Thyroid gland (tissue), 4 donors: ENCODE measurements around the gene COG5. TPM values are rescaled to one million over a fixed set of nuclear protein-coding genes. Genes with fewer than 3 reads are reported as not detected.
A peak's percentile ranks its signal among the peaks of the same experiment; 100 is the strongest.

Experiments used
- DNase-seq, 2 donors: peaks; one replicate each; pipeline ENCODE4 v3.0.0-alpha.2; 2019
- H3K27ac ChIP-seq, 3 donors: fragments of 200-600 bp; sonication (generic); 1 replicate in 2 of 3; 2 replicates in 1 of 3; pipeline ENCODE4 v1.5.1; 2016 to 2019; ENCODE audit warnings: mild to moderate bottlenecking in 1 of 3, moderate library complexity in 1 of 3
- H3K27me3 ChIP-seq: fragments of 200-600 bp; sonication (generic); one replicate; pipeline ENCODE4 v1.5.1; 2019
- H3K36me3 ChIP-seq, 2 donors: fragments of 200-600 bp; sonication (generic); one replicate each; pipeline ENCODE4 v1.5.1; 2016 to 2019
- H3K4me1 ChIP-seq, 2 donors: fragments of 200-600 bp; sonication (generic); one replicate each; pipeline ENCODE4 v1.5.1; 2017 to 2019
- H3K4me3 ChIP-seq, 3 donors: fragments of 200-600 bp; sonication (generic); replicated peaks in 1 of 3; 1 replicate in 2 of 3; 2 replicates in 1 of 3; pipeline ENCODE4 v1.5.1; 2016; ENCODE audit warnings: mild to moderate bottlenecking in 1 of 3
- H3K9me3 ChIP-seq: fragments of 200-600 bp; sonication (generic); one replicate; pipeline ENCODE4 v1.5.1; 2017
- CTCF ChIP-seq, 6 experiments: fragments of 200-600 bp in 3 of 6; fragments of 450-650 bp in 3 of 6; sonication (generic) in 3 of 6; IDR thresholded peaks; one replicate each; pipeline ENCODE4 v1.5.1; 2016 to 2019; ENCODE audit warnings: antibody characterized with exemption in 6 of 6, mild to moderate bottlenecking in 2 of 6, inconsistent platforms in 1 of 6, moderate library complexity in 1 of 6
- POLR2A ChIP-seq, 2 donors: fragments of 450-650 bp; IDR thresholded peaks; one replicate each; pipeline ENCODE4 v1.6.1; 2017; ENCODE audit warnings: antibody characterized with exemption in 2 of 2, mild to moderate bottlenecking in 2 of 2, moderate library complexity in 1 of 2
- WGBS, 2 donors: methylation state at CpG; one replicate each; pipeline ENCODE4 v1.1.5; 2017; 5-methylcytosine and 5-hydroxymethylcytosine counted together
- intact Hi-C: fragments of 100-400 bp; cut with DNase I; formaldehyde crosslinking; loops from one replicate; pipeline ENCODE4 v1.15.1; 2023
- total RNA-seq, 4 donors: library from RNA; depleted of rRNA; stranded (reverse); fragments of >200 nt; gene quantifications; one replicate each; pipeline ENCODE4 v1.2.3, GENCODE V29; 2016

The COG5 gene
- total RNA-seq, 4 donors from 2014 or later = 108 to 268 (median 148) TPM

- Histone ChIP-seq H3K9me3 (no peaks in the 10 kb centered on the region), H3K4me3 (peak overlapping the region in 2 of 3 donors; percentile 79 to 100), H3K4me1 (peaks cover 16 to 20% of the 10 kb centered on the region in 2 donors), H3K36me3 (peaks cover 12% of the 10 kb centered on the region in 2 donors), H3K27me3 (no peaks in the 10 kb centered on the region), H3K27ac (peak overlapping the region; percentile 95 to 98 (median 97))
- intact Hi-C loops = no loop called here
- no peak for DNase-seq
- 35 to 43% methylated on average over 5 of the region's 5 CpGs for WGBS, 2 donors
- TF ChIP-seq CTCF (IDR thresholded peaks at IDR 0.05) (no peak), POLR2A (IDR thresholded peaks at IDR 0.05) (peak in 1 of 2 donors; percentile 25)
These were observed 17.8 kb upstream of the COG5 start for GRCh38 chr7:107581387-107582013.

GRCh38 chr7:107580716-107581383 lies 17.1 kb upstream of the COG5 start:
- no peaks in the 10 kb centered on the region for H3K9me3 ChIP-seq
- peak overlapping the region; percentile 70 to 100 (median 79) for H3K4me3 ChIP-seq
- intact Hi-C loops = no loop called here
- peaks cover 12% of the 10 kb centered on the region in 2 donors for H3K36me3 ChIP-seq
- peak overlapping the region; percentile 95 to 98 (median 97) for H3K27ac ChIP-seq
- WGBS, 2 donors = 37 to 39% methylated on average over 10 of the region's 10 CpGs
- H3K4me1 ChIP-seq = peaks cover 10 to 15% of the 10 kb centered on the region in 2 donors
- H3K27me3 ChIP-seq = no peaks in the 10 kb centered on the region
- DNase-seq = no peak
- TF ChIP-seq POLR2A (IDR thresholded peaks at IDR 0.05) (no peak), CTCF (IDR thresholded peaks at IDR 0.05) (no peak)

- DNase-seq = peak; percentile 79 to 82
- peaks cover 7 to 9% of the 10 kb centered on the region in 2 donors for H3K36me3 ChIP-seq
- peaks cover 10 to 15% of the 10 kb centered on the region in 2 donors for H3K4me1 ChIP-seq
- intact Hi-C loops = loop anchor here (10.0 kb wide), 1 partner anchor 145 kb away; no protein-coding TSS in a partner anchor
- H3K27ac ChIP-seq = peak within 1 kb of the TSS; percentile 95 to 98 (median 97)
- TF ChIP-seq CTCF (IDR thresholded peaks at IDR 0.05) (peak in 3 of 6 experiments; percentile 26 to 42 (median 34)), POLR2A (IDR thresholded peaks at IDR 0.05) (peak; percentile 86 to 95)
- H3K27me3 ChIP-seq = no peaks in the 10 kb centered on the region
- peak within 1 kb of the TSS; percentile 70 to 100 (median 79) for H3K4me3 ChIP-seq
- 0% methylated on average over 26 to 36 of the region's 89 CpGs for WGBS, 2 donors
- no peaks in the 10 kb centered on the region for H3K9me3 ChIP-seq
These were observed 16.4 kb upstream of the COG5 start, which contains the start of gene BCAP29 for GRCh38 chr7:107579885-107580715. Gene BCAP29, plus strand, starts transcription at chr7:107580246. Its CDS starts 527 bp downstream, at chr7:107580773.

GRCh38 chr7:107579554-107579884 lies 15.8 kb upstream of the COG5 start:
- Histone ChIP-seq H3K4me1 (peaks cover 10 to 15% of the 10 kb centered on the region in 2 donors), H3K9me3 (no peaks in the 10 kb centered on the region), H3K27ac (peak overlapping the region; percentile 95 to 98 (median 97)), H3K36me3 (peaks cover 1 to 9% of the 10 kb centered on the region in 2 donors), H3K4me3 (peak overlapping the region; percentile 70 to 100 (median 79)), H3K27me3 (no peaks in the 10 kb centered on the region)
- TF ChIP-seq POLR2A (IDR thresholded peaks at IDR 0.05) = no peak
- no peak for TF ChIP-seq CTCF (IDR thresholded peaks at IDR 0.05)
- DNase-seq = no peak
- intact Hi-C loops = loop anchor here (10.0 kb wide), 1 partner anchor 145 kb away; no protein-coding TSS in a partner anchor
- 2% methylated on average over 9 of the region's 9 CpGs for WGBS, 2 donors
